GM18868 (cell line): ENCODE results near the gene COPS8.

ENCODE experiments used
- ATAC-seq: cut with Tn5 transposase; IDR thresholded peaks from one replicate; pipeline ENCODE4 v1.9.1; 2021; ENCODE audit warnings: mild to moderate bottlenecking, moderate library complexity; ENCODE audit not compliant: unreplicated experiment

COPS8 gene

GRCh38 chr2:237129625-237130263 lies 44.1 kb downstream of the COPS8 start:
- ATAC-seq, result no peak

- no peak for ATAC-seq
These were observed 45.1 kb downstream of the COPS8 start for GRCh38 chr2:237130562-237131421.

GRCh38 chr2:237131749-237132533 lies 46.3 kb downstream of the COPS8 start:
- ATAC-seq, result no peak

GRCh38 chr2:237132799-237133198 lies 47.1 kb downstream of the COPS8 start:
- no peak for ATAC-seq

GRCh38 chr2:237134321-237135230 lies 48.9 kb downstream of the COPS8 start:
- no peak for ATAC-seq

GRCh38 chr2:237136824-237137223 lies 51.1 kb downstream of the COPS8 start:
- ATAC-seq, result no peak

GRCh38 chr2:237137626-237138323 lies 52.1 kb downstream of the COPS8 start:
- ATAC-seq, result no peak

- no peak for ATAC-seq
These were observed 53.5 kb downstream of the COPS8 start for GRCh38 chr2:237139123-237139675.

- no peak for ATAC-seq
These were observed 55.1 kb downstream of the COPS8 start for GRCh38 chr2:237140689-237141285.

GRCh38 chr2:237141571-237142051 lies 55.9 kb downstream of the COPS8 start:
- no peak for ATAC-seq

- no peak for ATAC-seq
These were observed 57.4 kb downstream of the COPS8 start for GRCh38 chr2:237143118-237143517.

GRCh38 chr2:237143676-237144440 lies 58.2 kb downstream of the COPS8 start:
- ATAC-seq, result no peak

- ATAC-seq, result no peak
These were observed 58.8 kb downstream of the COPS8 start for GRCh38 chr2:237144516-237144915.

- no peak for ATAC-seq
These were observed 61.6 kb downstream of the COPS8 start for GRCh38 chr2:237147317-237147716.

- no peak for ATAC-seq
These were observed 62.9 kb downstream of the COPS8 start for GRCh38 chr2:237148624-237149023.

- ATAC-seq, result no peak
These were observed 63.7 kb downstream of the COPS8 start for GRCh38 chr2:237149425-237149824.
